Activated CD4-positive, alpha-beta T cell treated with anti-CD3 and anti-CD28 coated beads, Interleukin-2, amount 50 U/mL, for 1 hour (primary cell): ENCODE measurements around the gene SHC1.

Experiments used
- DNase-seq: peaks from one replicate; pipeline ENCODE4 v3.0.0-alpha.2; 2020

Gene SHC1

GRCh38 chr1:154970631-154971340 lies at the start of gene SHC1:
TSS of gene SHC1 (minus strand) at chr1:154970747. CDS start at chr1:154970526, 221 bp downstream.
- peak; percentile 35 for DNase-seq

- DNase-seq: no peak
These were observed 49.1 kb upstream of the SHC1 start for GRCh38 chr1:155019377-155020245.

GRCh38 chr1:155018617-155019348 lies 48.2 kb upstream of the SHC1 start:
- no peak for DNase-seq

GRCh38 chr1:155017946-155018316 lies 47.4 kb upstream of the SHC1 start:
- no peak for DNase-seq

GRCh38 chr1:155017041-155017945 lies 46.7 kb upstream of the SHC1 start:
- peak; percentile 90 for DNase-seq

GRCh38 chr1:155016231-155016831 lies 45.8 kb upstream of the SHC1 start:
- no peak for DNase-seq

GRCh38 chr1:155015527-155016230 lies 45.1 kb upstream of the SHC1 start:
- DNase-seq: no peak

- no peak for DNase-seq
These were observed 44.4 kb upstream of the SHC1 start for GRCh38 chr1:155014709-155015508.

GRCh38 chr1:155013632-155014031 lies 43.1 kb upstream of the SHC1 start:
- DNase-seq: peak; percentile 46

GRCh38 chr1:155012776-155013602 lies 42.4 kb upstream of the SHC1 start:
- no peak for DNase-seq

- no peak for DNase-seq
These were observed 41.5 kb upstream of the SHC1 start for GRCh38 chr1:155012026-155012546.

- DNase-seq: no peak
These were observed 41.0 kb upstream of the SHC1 start for GRCh38 chr1:155011437-155012025.

- no peak for DNase-seq
These were observed 40.5 kb upstream of the SHC1 start for GRCh38 chr1:155011004-155011416.

- DNase-seq: no peak
These were observed 39.8 kb upstream of the SHC1 start for GRCh38 chr1:155010211-155010918.

GRCh38 chr1:155009742-155010141 lies 39.2 kb upstream of the SHC1 start:
- DNase-seq: no peak

- no peak for DNase-seq
These were observed 38.7 kb upstream of the SHC1 start for GRCh38 chr1:155009221-155009711.

- no peak for DNase-seq
These were observed 37.7 kb upstream of the SHC1 start for GRCh38 chr1:155008015-155008941.
